Kidney (tissue), 14 donors: ENCODE data around the gene RNF40. TPM values are rescaled to one million over a fixed set of nuclear protein-coding genes. Genes with fewer than 3 reads are reported as not detected.

Source experiments
- DNase-seq, 5 donors: peaks; one replicate each; pipeline ENCODE4 v3.0.0-alpha.2; 2013 to 2020
- FAIRE-seq: peaks from 2 replicates; lab custom pipeline; 2012; peaks lifted over from hg19 to GRCh38; lab: Jason Lieb, UNC
- H3K27ac ChIP-seq, 2 donors: one replicate each; pipeline ENCODE4 v1.7.0; 2013; ENCODE audit warnings: low read depth in 2 of 2, low read length in 2 of 2, inconsistent platforms in 1 of 2
- H3K27me3 ChIP-seq: one replicate; pipeline ENCODE4 v1.7.1; 2013; ENCODE audit warnings: low read length, inconsistent platforms; ENCODE audit not compliant: control insufficient read depth, insufficient read depth
- H3K36me3 ChIP-seq, 3 donors: one replicate each; pipeline versions ENCODE4 v1.7.0 to v1.7.1; 2013; ENCODE audit warnings: low read length in 3 of 3, control low read depth in 1 of 3, inconsistent platforms in 1 of 3; ENCODE audit not compliant: insufficient read depth in 3 of 3, control insufficient read depth in 2 of 3
- H3K4me1 ChIP-seq, 3 donors: one replicate each; pipeline versions ENCODE4 v1.7.0 to v1.7.1; 2013; ENCODE audit warnings: low read length in 3 of 3, inconsistent platforms in 1 of 3, low read depth in 1 of 3; ENCODE audit not compliant: control insufficient read depth in 2 of 3, insufficient read depth in 2 of 3
- H3K4me3 ChIP-seq, 3 donors: one replicate each; pipeline versions ENCODE4 v1.7.0 to v1.8.1; 2013; ENCODE audit warnings: low read length in 3 of 3, control low read depth in 1 of 3, inconsistent platforms in 1 of 3
- H3K9ac ChIP-seq, 3 donors: one replicate each; pipeline versions ENCODE4 v1.7.0 to v1.7.1; 2013; ENCODE audit warnings: low read length in 3 of 3, control low read depth in 1 of 3, inconsistent platforms in 1 of 3
- H3K9me3 ChIP-seq, 3 donors: one replicate each; pipeline versions ENCODE4 v1.7.0 to v1.7.1; 2013; ENCODE audit warnings: low read length in 3 of 3, control low read depth in 1 of 3, inconsistent platforms in 1 of 3; ENCODE audit not compliant: control insufficient read depth in 2 of 3, insufficient read depth in 1 of 3
- intact Hi-C: fragments of 100-400 bp; cut with DNase I; formaldehyde crosslinking; loops from one replicate; pipeline ENCODE4 v1.11.1; 2022
- polyA plus RNA-seq: library from polyadenylated mRNA; stranded (reverse); fragments of 350-450 nt; fragmentation: Illumina TruSeq; extraction: RNeasy Lipid Tissue Mini Kit (QIAGEN cat#74804); gene quantifications from one replicate; pipeline ENCODE4 v1.2.3, GENCODE V29; 2014; ENCODE audit warnings: low read depth, low replicate concordance; ENCODE audit not compliant: insufficient read depth
- total RNA-seq: library from RNA; stranded (reverse); fragmentation: NEBNext Ultra II Directional; extraction: Animal tissue kit (Norgen Biotek cat#: 25700); gene quantifications from one replicate; pipeline ENCODE4 v1.2.1, GENCODE V29; 2021
- TF ChIP-seq, protein P1 (sequence below): IDR thresholded peaks from 3 replicates; pipeline ENCODE4 v1.5.1; 2012; ENCODE audit warnings: mild to moderate bottlenecking, moderate library complexity, borderline replicate concordance; ENCODE audit not compliant: insufficient read depth; ENCODE audit errors: extremely low read depth
- donor health status: control.
- donor health status: control.
- donor health status: control.
- donor health status: control.
- donor health status: control.
- donor health status: DM: yes; HTN: yes; CAD: no.
- donor health status: Normal renal cell carcinoma (clear cell type).

The RNF40 gene
- total and polyA plus RNA-seq, 2 donors from 2014 or later, result 74.3 to 109 TPM

DNA sequence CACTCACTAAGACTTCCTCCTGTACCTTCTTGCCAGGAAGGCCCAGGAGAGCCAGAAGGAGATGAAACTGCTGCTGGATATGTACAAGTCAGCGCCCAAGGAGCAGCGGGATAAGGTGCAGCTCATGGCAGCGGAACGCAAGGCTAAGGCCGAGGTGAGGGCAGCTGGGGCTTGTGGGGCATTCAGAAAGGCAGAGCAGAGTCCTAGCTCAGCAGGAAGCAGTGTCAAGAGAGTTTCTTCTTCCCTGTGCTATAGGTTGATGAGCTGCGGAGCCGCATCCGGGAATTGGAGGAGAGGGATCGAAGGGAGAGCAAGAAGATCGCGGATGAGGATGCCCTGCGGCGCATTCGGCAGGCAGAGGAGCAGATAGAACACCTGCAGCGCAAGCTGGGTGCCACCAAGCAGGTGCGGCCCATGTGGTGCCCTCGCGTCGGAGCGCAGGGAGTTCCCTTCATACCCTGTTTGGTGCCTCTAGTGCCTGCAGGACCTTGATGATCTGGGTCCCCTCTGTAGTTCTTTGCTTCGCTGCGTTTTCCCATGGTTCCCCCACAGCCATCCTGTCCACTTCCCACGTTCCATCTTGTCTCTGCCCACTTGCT, 6.6 kb downstream of the RNF40 start:
- H3K4me1 ChIP-seq, result no peaks in the 10 kb centered on the region
- H3K27me3 ChIP-seq, result no peaks in the 10 kb centered on the region
- H3K36me3 ChIP-seq, result peaks cover 11 to 88% (median 66%) of the 10 kb centered on the region in 3 donors
- FAIRE-seq, result no peak
- TF ChIP-seq, protein P1, sequence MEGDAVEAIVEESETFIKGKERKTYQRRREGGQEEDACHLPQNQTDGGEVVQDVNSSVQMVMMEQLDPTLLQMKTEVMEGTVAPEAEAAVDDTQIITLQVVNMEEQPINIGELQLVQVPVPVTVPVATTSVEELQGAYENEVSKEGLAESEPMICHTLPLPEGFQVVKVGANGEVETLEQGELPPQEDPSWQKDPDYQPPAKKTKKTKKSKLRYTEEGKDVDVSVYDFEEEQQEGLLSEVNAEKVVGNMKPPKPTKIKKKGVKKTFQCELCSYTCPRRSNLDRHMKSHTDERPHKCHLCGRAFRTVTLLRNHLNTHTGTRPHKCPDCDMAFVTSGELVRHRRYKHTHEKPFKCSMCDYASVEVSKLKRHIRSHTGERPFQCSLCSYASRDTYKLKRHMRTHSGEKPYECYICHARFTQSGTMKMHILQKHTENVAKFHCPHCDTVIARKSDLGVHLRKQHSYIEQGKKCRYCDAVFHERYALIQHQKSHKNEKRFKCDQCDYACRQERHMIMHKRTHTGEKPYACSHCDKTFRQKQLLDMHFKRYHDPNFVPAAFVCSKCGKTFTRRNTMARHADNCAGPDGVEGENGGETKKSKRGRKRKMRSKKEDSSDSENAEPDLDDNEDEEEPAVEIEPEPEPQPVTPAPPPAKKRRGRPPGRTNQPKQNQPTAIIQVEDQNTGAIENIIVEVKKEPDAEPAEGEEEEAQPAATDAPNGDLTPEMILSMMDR, result no peak
- no peaks in the 10 kb centered on the region for H3K9me3 ChIP-seq
- H3K9ac ChIP-seq, result no peak overlapping the region
- DNase-seq, result peak in 2 of 5 donors; percentile 24 to 56
- no peak overlapping the region for H3K4me3 ChIP-seq
- intact Hi-C loops, result no loop called here
- H3K27ac ChIP-seq, result no peak overlapping the region

DNA sequence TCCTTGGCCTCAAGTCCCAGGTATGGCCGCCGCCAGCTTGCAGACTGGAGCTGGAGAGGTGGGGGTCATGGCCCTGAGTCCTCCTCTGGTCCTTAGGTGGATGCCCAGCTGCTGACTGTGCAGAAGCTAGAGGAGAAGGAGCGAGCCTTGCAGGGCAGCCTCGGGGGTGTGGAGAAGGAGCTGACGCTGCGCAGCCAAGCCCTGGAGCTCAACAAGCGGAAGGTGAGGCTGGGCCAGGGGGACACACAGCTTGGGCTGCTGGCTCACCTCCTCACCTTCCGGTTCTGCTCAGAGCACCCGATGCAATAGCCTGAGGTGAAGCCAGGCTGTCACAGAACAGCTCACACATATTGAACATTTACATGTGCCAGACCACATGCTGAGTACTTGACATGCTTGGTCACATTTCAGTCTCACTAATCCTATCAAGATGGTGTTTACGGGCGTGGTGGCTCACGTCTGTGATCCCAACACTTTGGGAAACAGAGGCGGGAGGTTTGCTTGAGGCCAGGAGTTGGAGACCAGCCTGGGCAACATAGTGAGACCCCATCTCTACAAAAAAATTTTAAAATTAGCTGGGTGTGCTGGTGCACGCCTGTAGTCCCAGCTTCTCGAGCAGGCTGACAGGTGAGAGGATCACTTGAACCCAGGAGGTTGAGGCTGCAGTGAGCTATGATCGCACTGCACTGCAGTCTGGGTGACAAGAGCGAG, 7.4 kb downstream of the RNF40 start:
- peaks cover 9 to 82% (median 58%) of the 10 kb centered on the region in 3 donors for H3K36me3 ChIP-seq
- intact Hi-C loops, result no loop called here
- H3K27me3 ChIP-seq, result no peaks in the 10 kb centered on the region
- no peak overlapping the region for H3K9ac ChIP-seq
- TF ChIP-seq, protein P1, result no peak
- peak in 2 of 5 donors; percentile 30 to 75 for DNase-seq
- H3K27ac ChIP-seq, result no peak overlapping the region
- no peaks in the 10 kb centered on the region for H3K9me3 ChIP-seq
- FAIRE-seq, result no peak
- H3K4me3 ChIP-seq, result no peak overlapping the region
- no peaks in the 10 kb centered on the region for H3K4me1 ChIP-seq

DNA sequence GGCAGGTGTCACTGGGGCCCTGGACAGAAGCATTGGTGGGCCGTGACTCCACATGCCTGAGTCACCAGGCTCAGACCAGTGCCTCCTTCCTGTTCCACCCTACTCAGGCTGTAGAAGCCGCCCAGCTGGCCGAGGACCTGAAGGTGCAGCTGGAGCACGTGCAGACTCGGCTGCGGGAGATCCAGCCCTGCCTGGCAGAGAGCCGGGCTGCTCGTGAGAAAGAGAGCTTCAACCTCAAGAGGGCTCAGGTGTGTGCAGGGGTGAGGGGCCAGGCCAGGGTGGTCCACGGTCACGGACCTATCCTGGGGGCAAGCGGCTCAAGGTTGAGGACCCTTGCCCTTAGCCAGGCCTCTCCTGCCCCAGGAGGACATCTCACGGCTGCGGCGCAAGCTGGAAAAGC, 9.6 kb downstream of the RNF40 start:
- no peak for FAIRE-seq
- Histone ChIP-seq H3K9me3 (no peaks in the 10 kb centered on the region), H3K4me3 (no peak overlapping the region), H3K4me1 (peaks cover 0 to 6% (median under 1%) of the 10 kb centered on the region in 3 donors), H3K36me3 (peaks cover 5 to 60% (median 41%) of the 10 kb centered on the region in 3 donors), H3K27ac (no peak overlapping the region), H3K9ac (no peak overlapping the region), H3K27me3 (no peaks in the 10 kb centered on the region)
- TF ChIP-seq, protein P1, result no peak
- intact Hi-C loops, result no loop called here
- DNase-seq, result peak in 1 of 5 donors; percentile 72
